Measurements from ENCODE around the gene SEPTIN10.

Gene SEPTIN10

DNA sequence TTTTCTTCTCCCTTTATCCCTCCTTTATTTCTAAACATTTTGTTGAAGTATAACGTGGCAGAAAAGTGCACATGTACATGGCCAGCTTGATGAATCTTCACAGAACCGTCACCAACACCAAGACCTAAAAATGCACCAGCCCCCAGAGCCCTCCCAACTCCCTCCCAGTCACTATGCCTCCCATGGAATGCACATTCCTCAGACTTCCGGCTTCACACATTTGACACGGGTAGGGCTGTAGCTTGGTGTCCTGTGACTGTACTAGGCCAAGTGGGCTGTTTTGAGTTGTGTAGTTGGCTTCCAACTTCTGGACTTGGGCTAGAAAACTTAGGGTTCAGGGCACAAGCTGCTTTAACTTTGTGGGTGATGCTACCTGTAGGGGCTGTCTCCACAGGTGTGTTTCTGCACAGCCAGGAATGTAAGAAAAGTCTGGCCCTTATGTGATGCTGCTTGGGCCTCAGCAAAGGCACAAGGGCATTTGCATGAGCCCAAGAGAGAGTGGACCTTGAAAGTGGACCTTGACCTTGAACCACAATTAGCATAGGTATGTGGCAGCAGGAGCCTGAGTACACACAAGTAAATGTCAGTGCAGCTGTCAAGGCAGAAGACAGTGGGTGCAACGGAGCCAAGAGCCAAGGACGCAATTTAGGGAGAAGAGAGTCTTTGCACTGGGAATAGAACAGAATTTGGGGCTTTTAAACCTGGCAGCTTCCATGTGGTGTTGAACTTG is 78.4 kb downstream of the SEPTIN10 start:
- in situ Hi-C loops (cut with MboI; ENCODE audit: low sequenced_read_pairs, unreplicated experiment): no loop called here

GRCh38 chr2:109533823-109534222 is 79.9 kb downstream of the SEPTIN10 start:
- no peak for TF ChIP-seq CTCF (IDR thresholded peaks at IDR 0.05; ENCODE audit: borderline replicate concordance, control extremely low read depth, extremely low read depth, insufficient read depth, missing control alignments)
- DNase-seq (ENCODE audit: low spot score): no peak
- in situ Hi-C loops (cut with MboI; ENCODE audit: low sequenced_read_pairs, unreplicated experiment): no loop called here

More for the DNA sequence above, 78.4 kb downstream of the SEPTIN10 start:
- DNase-seq (ENCODE audit: low spot score): no peak
- no peak for TF ChIP-seq CTCF (IDR thresholded peaks at IDR 0.05; ENCODE audit: borderline replicate concordance, control extremely low read depth, extremely low read depth, insufficient read depth, missing control alignments)

DNA sequence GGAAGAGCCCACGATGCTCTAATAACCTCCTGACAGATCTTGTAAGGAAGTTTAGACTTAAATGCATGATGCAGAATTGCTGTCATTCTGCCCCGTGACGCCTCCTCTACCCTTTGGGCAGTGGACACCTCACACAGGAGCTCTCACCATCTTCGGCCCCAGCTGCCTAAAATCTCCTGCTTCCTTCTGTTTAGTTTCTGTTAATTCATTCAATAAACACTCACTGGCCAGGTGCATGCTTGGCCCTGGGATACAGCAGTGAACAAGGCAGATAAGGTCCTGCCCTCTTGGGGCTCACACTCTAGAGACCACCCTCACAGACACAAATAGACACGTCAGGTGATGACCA is 81.1 kb downstream of the SEPTIN10 start:
- DNase-seq (ENCODE audit: low spot score): no peak
- in situ Hi-C loops (cut with MboI; ENCODE audit: low sequenced_read_pairs, unreplicated experiment): no loop called here
- TF ChIP-seq CTCF (IDR thresholded peaks at IDR 0.05; ENCODE audit: borderline replicate concordance, control extremely low read depth, extremely low read depth, insufficient read depth, missing control alignments): no peak

DNA sequence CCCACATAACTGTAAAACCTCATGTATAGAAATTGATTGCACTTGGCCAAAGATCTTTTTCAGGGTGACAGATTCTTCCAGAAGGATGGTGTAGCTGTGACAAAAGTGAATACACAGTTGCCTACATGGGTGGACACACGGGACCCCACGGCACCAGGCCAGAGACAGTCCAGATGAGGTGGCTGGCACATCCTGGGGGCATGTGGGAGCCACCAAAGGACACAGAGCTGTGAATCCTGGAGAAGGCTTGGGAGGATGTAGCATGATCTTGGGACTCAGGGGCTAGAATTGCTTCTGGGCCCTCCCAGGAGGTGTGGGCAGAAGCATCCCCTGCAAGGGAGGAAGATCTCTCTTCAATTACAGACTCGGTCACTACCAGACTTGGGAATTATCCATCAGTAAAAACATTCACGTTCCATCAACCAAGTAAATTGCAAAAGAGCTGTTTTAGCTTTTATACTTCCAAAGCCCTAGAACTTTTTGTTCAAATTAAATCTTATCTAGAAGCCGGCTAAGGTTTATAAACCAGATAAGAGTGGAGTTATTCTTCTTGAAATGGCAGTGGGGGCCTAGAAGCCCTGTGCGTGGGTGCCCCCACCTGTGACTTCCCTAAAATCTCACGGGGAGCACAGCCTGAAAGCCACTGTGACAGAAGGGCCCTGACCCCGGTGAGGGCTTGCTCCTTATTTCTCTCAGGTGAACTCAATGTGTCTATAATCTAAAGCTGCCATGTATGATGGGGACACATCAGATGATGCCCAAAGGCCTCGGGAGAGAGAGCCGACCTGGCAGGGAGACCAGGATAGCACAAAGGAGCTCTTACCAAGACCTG is 81.7 kb downstream of the SEPTIN10 start:
- TF ChIP-seq CTCF (IDR thresholded peaks at IDR 0.05; ENCODE audit: borderline replicate concordance, control extremely low read depth, extremely low read depth, insufficient read depth, missing control alignments): no peak
- in situ Hi-C loops (cut with MboI; ENCODE audit: low sequenced_read_pairs, unreplicated experiment): no loop called here
- DNase-seq (ENCODE audit: low spot score): no peak

- in situ Hi-C loops (cut with MboI; ENCODE audit: low sequenced_read_pairs, unreplicated experiment): no loop called here
- no peak for TF ChIP-seq CTCF (IDR thresholded peaks at IDR 0.05; ENCODE audit: borderline replicate concordance, control extremely low read depth, extremely low read depth, insufficient read depth, missing control alignments)
- DNase-seq (ENCODE audit: low spot score): no peak
Measured at GRCh38 chr2:109531221-109531620, 82.5 kb downstream of the SEPTIN10 start.

GRCh38 chr2:109530712-109531111 is 83.1 kb downstream of the SEPTIN10 start:
- in situ Hi-C loops (cut with MboI; ENCODE audit: low sequenced_read_pairs, unreplicated experiment): no loop called here
- DNase-seq (ENCODE audit: low spot score): no peak
- TF ChIP-seq CTCF (IDR thresholded peaks at IDR 0.05; ENCODE audit: borderline replicate concordance, control extremely low read depth, extremely low read depth, insufficient read depth, missing control alignments): no peak

Measured in GM13976 (cell line).